K562 (cell line): ENCODE data around the gene NEURL4. TPM values are rescaled to one million over a fixed set of nuclear protein-coding genes. Genes with fewer than 3 reads are reported as not detected.
A peak's percentile ranks its signal among the peaks of the same experiment; 100 is the strongest.

Experiments used
- ARID1B ChIP-seq: fragments of 450-650 bp; IDR thresholded peaks from 2 replicates; pipeline ENCODE4 v1.6.1; 2016; ENCODE audit warnings: antibody characterized with exemption, mild to moderate bottlenecking, inconsistent platforms
- CBFA2T2 ChIP-seq: fragments of 450-650 bp; conservative IDR thresholded peaks from 2 replicates; pipeline ENCODE4 v1.6.1; 2017; ENCODE audit warnings: mild to moderate bottlenecking
- CUX1 ChIP-seq: fragments of 200-800 bp; sonication (Bioruptor generic); IDR thresholded peaks from 2 replicates; pipeline ENCODE4 v1.6.1; 2016; ENCODE audit warnings: missing genetic modification characterization, missing compliant biosample characterization
- DACH1 ChIP-seq: fragments of 450-650 bp; IDR thresholded peaks from 2 replicates; pipeline ENCODE4 v1.6.1; 2018; ENCODE audit not compliant: partially characterized antibody
- ESRRA ChIP-seq: fragments of 450-650 bp; IDR thresholded peaks from 2 replicates; pipeline ENCODE4 v1.6.1; 2014; ENCODE audit warnings: low read depth, mild to moderate bottlenecking, moderate library complexity, borderline replicate concordance
- HDAC1 ChIP-seq, 2 experiments: fragments of 450-650 bp; IDR thresholded peaks; 2 replicates each; pipeline ENCODE4 v1.6.1; 2016 to 2017; ENCODE audit warnings: inconsistent platforms in 1 of 2, mild to moderate bottlenecking in 1 of 2, moderate library complexity in 1 of 2
- HNRNPK ChIP-seq: fragments of 200-400 bp; formaldehyde crosslinking; IDR thresholded peaks from one replicate; pipeline ENCODE4 v1.6.1; 2018; ENCODE audit warnings: mild to moderate bottlenecking, low read depth, low read length; ENCODE audit not compliant: poor library complexity, severe bottlenecking
- KHSRP ChIP-seq: fragments of 450-650 bp; IDR thresholded peaks from 2 replicates; pipeline ENCODE4 v1.6.1; 2017
- MAX ChIP-seq: sonication (generic); formaldehyde crosslinking; IDR thresholded peaks from 2 replicates; pipeline ENCODE4 v1.9.0; 2022; ENCODE audit warnings: mild to moderate bottlenecking, missing genetic modification reagents
- MYC ChIP-seq, 2 experiments: fragments of 250-450 bp in 1 of 2; sonication (Bioruptor Pico) in 1 of 2; IDR thresholded peaks; 2 replicates each; pipeline versions ENCODE4 v1.5.1 to v1.6.1; 2012 to 2021; ENCODE audit warnings: low read depth in 2 of 2, borderline replicate concordance in 1 of 2, improper control_type of control experiment in 1 of 2, low read length in 1 of 2, mild to moderate bottlenecking in 1 of 2, moderate library complexity in 1 of 2
- NCOR1 ChIP-seq: fragments of 450-650 bp; IDR thresholded peaks from 2 replicates; pipeline ENCODE4 v1.6.1; 2016; ENCODE audit warnings: mild to moderate bottlenecking, moderate library complexity
- NR2C1 ChIP-seq, 2 experiments: fragments of 450-650 bp; IDR thresholded peaks; 2 replicates each; pipeline ENCODE4 v1.6.1; 2017; ENCODE audit warnings: mild to moderate bottlenecking in 2 of 2, antibody characterized with exemption in 1 of 2, inconsistent platforms in 1 of 2, missing compliant biosample characterization in 1 of 2, missing genetic modification characterization in 1 of 2
- PHB ChIP-seq: fragments of 250-450 bp; sonication (Bioruptor Pico); IDR thresholded peaks from 2 replicates; pipeline ENCODE4 v1.5.0; 2021
- RBM25 ChIP-seq: fragments of 200-400 bp; formaldehyde crosslinking; IDR thresholded peaks from 2 replicates; pipeline ENCODE4 v1.6.1; 2018; ENCODE audit warnings: low read length, low read depth, moderate library complexity; ENCODE audit not compliant: severe bottlenecking
- SMARCE1 ChIP-seq: fragments of 450-650 bp; IDR thresholded peaks from 2 replicates; pipeline ENCODE4 v1.7.1; 2016; ENCODE audit warnings: mild to moderate bottlenecking
- TCF3 ChIP-seq: sonication (generic); formaldehyde crosslinking; IDR thresholded peaks from 2 replicates; pipeline ENCODE4 v1.4.0; 2020; ENCODE audit warnings: mild to moderate bottlenecking, missing genetic modification reagents
- TCFL5 ChIP-seq: fragments of 250-450 bp; sonication (Bioruptor Pico); conservative IDR thresholded peaks from 2 replicates; pipeline ENCODE4 v1.6.1; 2021; ENCODE audit warnings: mild to moderate bottlenecking, moderate library complexity, matching md5 sums
- TEAD1 ChIP-seq, 2 experiments: fragments of 450-650 bp in 1 of 2; sonication (generic) in 1 of 2; formaldehyde crosslinking; IDR thresholded peaks; 2 replicates each; pipeline versions ENCODE4 v1.4.0 to v1.8.0; 2020 to 2022; ENCODE audit warnings: mild to moderate bottlenecking in 2 of 2, missing genetic modification reagents in 1 of 2
- ZBTB1 ChIP-seq: sonication (generic); formaldehyde crosslinking; IDR thresholded peaks from 2 replicates; pipeline ENCODE4 v1.8.1; 2023; ENCODE audit warnings: missing genetic modification reagents, low read depth, mild to moderate bottlenecking, borderline replicate concordance
- ZNF175 ChIP-seq: fragments of 200-800 bp; sonication (Bioruptor generic); IDR thresholded peaks from 2 replicates; pipeline ENCODE4 v1.6.1; 2016; ENCODE audit warnings: low read depth, mild to moderate bottlenecking, missing genetic modification characterization, missing compliant biosample characterization
- ZNF224 ChIP-seq: sonication (generic); formaldehyde crosslinking; IDR thresholded peaks from 2 replicates; pipeline ENCODE4 v1.8.0; 2022; ENCODE audit warnings: mild to moderate bottlenecking, missing genetic modification reagents
- ZNF274 ChIP-seq: IDR thresholded peaks from 2 replicates; pipeline ENCODE4 v1.6.1; 2011; ENCODE audit warnings: low read depth, mild to moderate bottlenecking, low read length, moderate library complexity, borderline replicate concordance
- ZNF384 ChIP-seq: IDR thresholded peaks from 2 replicates; pipeline ENCODE4 v1.6.1; 2012; ENCODE audit warnings: low read depth, low read length, improper control_type of control experiment
- ZNF830 ChIP-seq: fragments of 250-450 bp; sonication (Bioruptor Pico); IDR thresholded peaks from 2 replicates; pipeline ENCODE4 v1.5.0; 2021; ENCODE audit warnings: mild to moderate bottlenecking
- polyA plus RNA-seq, 8 experiments: library from polyadenylated mRNA; depleted of rRNA in 4 of 8; stranded (reverse) in 5 of 8; unstranded in 3 of 8; fragments of >200 nt; fragmentation: Nextera tagmentation in 2 of 8; fragmentation: Illumina TruSeq in 1 of 8; extraction: Ambion mirVana in 2 of 8; extraction: Trizol in 1 of 8; gene quantifications; 2 replicates each; pipeline versions ENCODE4 v1.2.1 to v1.2.3, GENCODE V29; 2011 to 2014; ENCODE audit warnings: inconsistent platforms in 1 of 8, missing spikeins in 1 of 8
- total RNA-seq, 7 experiments: library from RNA; depleted of rRNA in 6 of 7; stranded (reverse); fragments of >200 nt in 6 of 7; fragmentation: Illumina TruSeq in 2 of 7; extraction: Trizol in 2 of 7; gene quantifications; 2 replicates each; pipeline versions ENCODE4 v1.2.1 to v1.2.3, GENCODE V29; 2011 to 2021; ENCODE audit warnings: low replicate concordance in 1 of 7

The NEURL4 gene
- total and polyA plus RNA-seq, 9 of the 15 experiments (the other 6 are each of a cell fraction or from before 2014, with no cell fraction given) = 0.08 to 37.4 (median 11.5) TPM

- TF ChIP-seq NCOR1 (peak; percentile 26; the same call in 1 of the 2 replicates), HNRNPK (no peak), ZBTB1 (CRISPR knock-in tag) (no peak), CBFA2T2 (0 out of 2 replicates have a peak, but pooled peaks have one; percentile 30), ZNF384 (peak; percentile 45; the same call in 1 of the 2 replicates), MAX (peak; percentile 66), RBM25 (no peak), CUX1 (CRISPR knock-in tag) (no peak), PHB (CRISPR knock-in tag) (no peak), TEAD1 (CRISPR knock-in tag; IDR thresholded peaks at IDR 0.05) (0 out of 4 replicates have a peak, but pooled peaks of 1 of the 2 experiments have one; percentile 17), NR2C1 (IDR thresholded peaks at IDR 0.05) (no peak), NR2C1 (tag; IDR thresholded peaks at IDR 0.05) (no peak), MYC (IDR thresholded peaks at IDR 0.05; ENCODE audit: low read depth, low read length) (peak; percentile 58; the same call in 1 of the 2 replicates), MYC (CRISPR knock-in tag; IDR thresholded peaks at IDR 0.05; ENCODE audit: borderline replicate concordance, low read depth) (no peak), ZNF274 (no peak), ZNF175 (CRISPR knock-in tag) (0 out of 2 replicates have a peak, but pooled peaks have one; percentile 25), ZNF224 (no peak), TCFL5 (CRISPR knock-in tag) (no peak), ZNF830 (CRISPR knock-in tag) (no peak), DACH1 (peak; percentile 66), ESRRA (peak; percentile 73; the same call in 1 of the 2 replicates), SMARCE1 (no peak), ARID1B (peak; percentile 15; the same call in 1 of the 2 replicates), TCF3 (peak; percentile 58), HDAC1 (IDR thresholded peaks at IDR 0.05) (0 out of 4 replicates have a peak, but pooled peaks of 1 of the 2 experiments have one; percentile 9), KHSRP (no peak)
These were observed 46.3 kb downstream of the NEURL4 start (continued) for GRCh38 chr17:7282752-7283321.
